SK-N-SH (cell line): Measurements from ENCODE around the gene RPF1. TPM values are rescaled to one million over a fixed set of nuclear protein-coding genes. Genes with fewer than 3 reads are reported as not detected.

ENCODE experiments used
- CTCF ChIA-PET: fragments of 300-600, 350-600 bp; formaldehyde crosslinking; extraction: SDS; loops from one replicate; lab custom pipeline; 2021; lab: Yijun Ruan, JAX
- POLR2A ChIA-PET: fragments of 350-600 bp; sonication (Branson Sonifier 250); formaldehyde crosslinking; extraction: SDS; loops from one replicate; lab custom pipeline; 2020; ENCODE audit warnings: antibody characterized with exemption, inconsistent platforms; lab: Yijun Ruan, JAX
- DNase-seq: peaks from one replicate; pipeline ENCODE4 v3.0.0; 2012
- H2AFZ ChIP-seq: fragments of 200-600 bp; sonication (generic); 2 replicates; pipeline ENCODE4 v1.8.1; 2016; ENCODE audit warnings: antibody characterized with exemption, mild to moderate bottlenecking, low read depth
- H3F3A ChIP-seq: fragments of 200-600 bp; sonication (generic); replicated peaks from 2 replicates; pipeline ENCODE3; 2016; ENCODE audit warnings: antibody characterized with exemption, mild to moderate bottlenecking; ENCODE audit not compliant: insufficient read depth
- H3K27ac ChIP-seq, 2 experiments: fragments of 200-500 bp in 1 of 2; fragments of 200-600 bp in 1 of 2; sonication (Bioruptor generic) in 1 of 2; sonication (generic), shearing (Covaris generic) in 1 of 2; 2 replicates each; pipeline versions ENCODE4 v1.5.1 to v1.6.1; 2014 to 2016; ENCODE audit warnings: low read depth in 2 of 2, inconsistent platforms in 1 of 2, low read length in 1 of 2, mild to moderate bottlenecking in 1 of 2, mixed read lengths in 1 of 2
- H3K27me3 ChIP-seq: fragments of 200-600 bp; sonication (generic), shearing (Covaris generic); 2 replicates; pipeline ENCODE4 v1.6.1; 2016; ENCODE audit warnings: mixed run types; ENCODE audit not compliant: insufficient read depth
- H3K36me3 ChIP-seq, 2 experiments: fragments of 200-500 bp in 1 of 2; fragments of 200-600 bp in 1 of 2; sonication (Bioruptor generic) in 1 of 2; sonication (generic) in 1 of 2; replicated peaks in 1 of 2; 2 replicates each; pipeline versions ENCODE3 to v1.5.1; 2014 to 2016; ENCODE audit warnings: low read length in 1 of 2, mild to moderate bottlenecking in 1 of 2; ENCODE audit not compliant: insufficient read depth in 2 of 2, control insufficient read depth in 1 of 2
- H3K4me1 ChIP-seq, 2 experiments: fragments of 200-500 bp in 1 of 2; fragments of 200-600 bp in 1 of 2; sonication (Bioruptor generic) in 1 of 2; sonication (generic), shearing (Covaris generic) in 1 of 2; 2 replicates each; pipeline versions ENCODE4 v1.5.1 to v1.6.1; 2014 to 2016; ENCODE audit warnings: low read depth in 1 of 2, low read length in 1 of 2, mixed run types in 1 of 2; ENCODE audit not compliant: insufficient read depth in 2 of 2, control insufficient read depth in 1 of 2
- H3K4me2 ChIP-seq: fragments of 200-600 bp; sonication (generic), shearing (Covaris generic); 2 replicates; pipeline ENCODE4 v1.6.1; 2017; ENCODE audit warnings: mixed run types
- H3K4me3 ChIP-seq, 2 experiments: fragments of 200-500 bp in 1 of 2; fragments of 200-600 bp in 1 of 2; sonication (Bioruptor generic) in 1 of 2; sonication (generic), shearing (Covaris generic) in 1 of 2; 2 replicates each; pipeline versions ENCODE4 v1.5.1 to v1.8.1; 2014 to 2016; ENCODE audit warnings: low read depth in 2 of 2, inconsistent platforms in 1 of 2, low read length in 1 of 2, mild to moderate bottlenecking in 1 of 2, mixed read lengths in 1 of 2, moderate library complexity in 1 of 2
- H3K79me2 ChIP-seq: fragments of 200-600 bp; sonication (generic); 2 replicates; pipeline ENCODE4 v1.8.1; 2017; ENCODE audit warnings: mild to moderate bottlenecking; ENCODE audit not compliant: insufficient read depth
- H3K9ac ChIP-seq: fragments of 200-600 bp; sonication (generic); 2 replicates; pipeline ENCODE4 v1.6.1; 2017; ENCODE audit warnings: mixed run types
- H3K9me2 ChIP-seq: fragments of 200-600 bp; sonication (generic); 2 replicates; pipeline ENCODE4 v1.6.1; 2017; ENCODE audit warnings: mixed run types
- H3K9me3 ChIP-seq: fragments of 200-600 bp; sonication (generic); 2 replicates; pipeline ENCODE4 v1.6.1; 2017; ENCODE audit warnings: mixed run types, mild to moderate bottlenecking, moderate library complexity
- H4K20me1 ChIP-seq: fragments of 200-600 bp; sonication (generic); 2 replicates; pipeline ENCODE4 v1.6.1; 2017; ENCODE audit warnings: mild to moderate bottlenecking, mixed run types; ENCODE audit not compliant: insufficient read depth
- EP300 ChIP-seq, 2 experiments: IDR thresholded peaks; 2 replicates each; pipeline versions ENCODE4 v1.4.0 to v1.6.1; 2012; ENCODE audit warnings: borderline replicate concordance in 1 of 2, low read depth in 1 of 2, low read length in 1 of 2
- FOSL2 ChIP-seq: IDR thresholded peaks from 2 replicates; pipeline ENCODE4 v1.4.0; 2012; ENCODE audit warnings: low read depth, mild to moderate bottlenecking, moderate library complexity, borderline replicate concordance
- FOXJ3 ChIP-seq: sonication (generic); formaldehyde crosslinking; IDR thresholded peaks from 2 replicates; pipeline ENCODE4 v1.5.1; 2020; ENCODE audit warnings: mild to moderate bottlenecking, missing genetic modification reagents
- FOXM1 ChIP-seq: IDR thresholded peaks from 2 replicates; pipeline ENCODE4 v1.4.0; 2012; ENCODE audit warnings: low read depth, mild to moderate bottlenecking
- GABPA ChIP-seq: IDR thresholded peaks from 2 replicates; pipeline ENCODE4 v1.4.0; 2012; ENCODE audit warnings: low read depth, mild to moderate bottlenecking
- JUND ChIP-seq: IDR thresholded peaks from 2 replicates; pipeline ENCODE4 v1.4.0; 2012
- MAX ChIP-seq: IDR thresholded peaks from 2 replicates; pipeline ENCODE4 v1.4.0; 2012; ENCODE audit warnings: low read depth
- MEF2A ChIP-seq: IDR thresholded peaks from 2 replicates; pipeline ENCODE4 v1.4.0; 2012; ENCODE audit warnings: low read depth, borderline replicate concordance
- NFIC ChIP-seq: IDR thresholded peaks from 2 replicates; pipeline ENCODE4 v1.4.0; 2012; ENCODE audit warnings: borderline replicate concordance
- NRF1 ChIP-seq: IDR thresholded peaks from 2 replicates; pipeline ENCODE4 v1.6.1; 2012; ENCODE audit warnings: low read depth, mild to moderate bottlenecking, low read length
- POLR2AphosphoS5 ChIP-seq: IDR thresholded peaks from 2 replicates; pipeline ENCODE4 v1.6.1; 2012; ENCODE audit warnings: low read depth, low read length
- RCOR1 ChIP-seq: fragments of 150-350 bp; IDR thresholded peaks from 2 replicates; pipeline ENCODE4 v1.6.1; 2017; ENCODE audit warnings: antibody characterized with exemption, low read length
- REST ChIP-seq: IDR thresholded peaks from 2 replicates; pipeline ENCODE4 v1.6.1; 2012; ENCODE audit warnings: mild to moderate bottlenecking, low read depth, low read length, moderate library complexity
- RXRA ChIP-seq: IDR thresholded peaks from 2 replicates; pipeline ENCODE4 v1.4.0; 2012; ENCODE audit warnings: low read depth, mild to moderate bottlenecking, borderline replicate concordance
- SMC3 ChIP-seq: IDR thresholded peaks from 2 replicates; pipeline ENCODE4 v1.6.1; 2012; ENCODE audit warnings: low read depth, low read length, improper control_type of control experiment
- TEAD4 ChIP-seq: IDR thresholded peaks from 2 replicates; pipeline ENCODE4 v1.4.0; 2012; ENCODE audit warnings: mild to moderate bottlenecking, borderline replicate concordance; ENCODE audit not compliant: insufficient read depth
- USF1 ChIP-seq: IDR thresholded peaks from 2 replicates; pipeline ENCODE4 v1.4.0; 2012; ENCODE audit warnings: low read depth, borderline replicate concordance
- USF2 ChIP-seq: fragments of 150-350 bp; IDR thresholded peaks from 2 replicates; pipeline ENCODE4 v1.6.1; 2017; ENCODE audit warnings: antibody characterized with exemption, low read length, low read depth, borderline replicate concordance
- YY1 ChIP-seq: IDR thresholded peaks from 2 replicates; pipeline ENCODE4 v1.4.0; 2012; ENCODE audit warnings: low read depth, mild to moderate bottlenecking
- ZBTB33 ChIP-seq: IDR thresholded peaks from 2 replicates; pipeline ENCODE4 v1.4.0; 2012; ENCODE audit warnings: low read depth, borderline replicate concordance
- WGBS: methylation state at CpG from one replicate; pipeline ENCODE4 v1.1.6; 2017; ENCODE audit warnings: low lambda C conversion rate; 5-methylcytosine and 5-hydroxymethylcytosine counted together
- polyA plus RNA-seq, 3 experiments: library from polyadenylated mRNA; depleted of rRNA; stranded (reverse); fragments of >200 nt; gene quantifications; 2 replicates each; pipeline ENCODE4 v1.2.3, GENCODE V29; 2012

Gene RPF1
- polyA plus RNA-seq, 1 of the 3 experiments (the other 2 are of a cell fraction), result 22.6 TPM

GRCh38 chr1:84481317-84481716 lies 2.3 kb downstream of the RPF1 start:
- DNase-seq, result no peak
- H4K20me1 ChIP-seq, result no peaks in the 10 kb centered on the region
- H2AFZ ChIP-seq, result no peak overlapping the region
- no peaks in the 10 kb centered on the region for H3K27me3 ChIP-seq
- TF ChIP-seq YY1 (no peak), POLR2AphosphoS5 (no peak), FOXJ3 (CRISPR knock-in tag) (no peak), FOXM1 (no peak), TEAD4 (no peak), SMC3 (no peak), MEF2A (no peak)
- TF ChIP-seq, all 33 proteins: peak for 0
- Histone ChIP-seq H3K27ac (no peak overlapping the region), H3K4me3 (no peak overlapping the region), H3F3A (peaks cover 4% of the 10 kb centered on the region), H3K79me2 (peaks cover 62% of the 10 kb centered on the region), H3K9ac (no peak overlapping the region), H3K4me1 (peaks cover 4 to 10% of the 10 kb centered on the region in 2 experiments; a peak in 3 of 4 replicates), H3K9me3 (no peaks in the 10 kb centered on the region), H3K36me3 (peaks cover 35 to 49% of the 10 kb centered on the region in 2 experiments), H3K9me2 (no peaks in the 10 kb centered on the region), H3K4me2 (peak overlapping the region; percentile 89; the same call in 1 of the 2 replicates)
- 91% methylated on average over 2 of the region's 2 CpGs for WGBS
- CTCF ChIA-PET, result interaction anchor here (0.7 to 1.6 kb wide), 4 partner anchors 17 to 354 kb away, joined by 3 to 5 read pairs (median 3); no protein-coding TSS in a partner anchor
- POLR2A ChIA-PET, result interaction anchor here (1.9 kb wide), 1 partner anchor 24 kb away, joined by 6 read pairs; no protein-coding TSS in a partner anchor

- Histone ChIP-seq H3F3A (peaks cover 5% of the 10 kb centered on the region), H3K4me1 (no peaks in the 10 kb centered on the region), H3K4me3 (no peak overlapping the region), H3K27ac (no peak overlapping the region), H3K9ac (no peak overlapping the region), H3K36me3 (peaks cover 68 to 73% of the 10 kb centered on the region in 2 experiments), H3K9me2 (no peaks in the 10 kb centered on the region), H4K20me1 (no peaks in the 10 kb centered on the region), H3K27me3 (no peaks in the 10 kb centered on the region), H3K79me2 (peaks cover 50% of the 10 kb centered on the region), H3K9me3 (no peaks in the 10 kb centered on the region), H3K4me2 (no peak overlapping the region), H2AFZ (no peak overlapping the region)
- 88% methylated on average over 3 of the region's 3 CpGs for WGBS
- POLR2A ChIA-PET, result no interaction called here
- CTCF ChIA-PET, result interaction anchor here (0.8 kb wide), 1 partner anchor 457 kb away, joined by 3 read pairs; no protein-coding TSS in a partner anchor
- DNase-seq, result no peak
- TF ChIP-seq FOSL2 (no peak), GABPA (no peak), NFIC (no peak), MAX (no peak), USF1 (no peak), EP300 (IDR thresholded peaks at IDR 0.05; ENCODE audit: borderline replicate concordance in 1 of 2, low read depth in 1 of 2, low read length in 1 of 2) (no peak), USF2 (no peak), ZBTB33 (no peak), POLR2AphosphoS5 (no peak), NRF1 (no peak), REST (no peak), RXRA (no peak), JUND (no peak), RCOR1 (no peak)
Measured at GRCh38 chr1:84488107-84488506, 9.0 kb downstream of the RPF1 start.
